ENCODE results near the gene ARHGEF18. TPM values are rescaled to one million over a fixed set of nuclear protein-coding genes. Genes with fewer than 3 reads are reported as not detected.

Gene ARHGEF18
- total RNA-seq, 1 experiment from 2014 or later: 14.7 TPM

- DNase-seq (ENCODE audit: low read depth): no peak
- in situ Hi-C loops (cut with HindIII; ENCODE audit: low pct_unique_long_range_greater_than_20kb, low sequenced_read_pairs): no loop called here
Observed at GRCh38 chr19:7371001-7371400, 22.3 kb downstream of the ARHGEF18 start.

GRCh38 chr19:7372810-7373209 lies 24.1 kb downstream of the ARHGEF18 start:
- DNase-seq (ENCODE audit: low read depth): no peak
- in situ Hi-C loops (cut with HindIII; ENCODE audit: low pct_unique_long_range_greater_than_20kb, low sequenced_read_pairs): no loop called here

- in situ Hi-C loops (cut with HindIII; ENCODE audit: low pct_unique_long_range_greater_than_20kb, low sequenced_read_pairs): no loop called here
- no peak for DNase-seq (ENCODE audit: low read depth)
Observed at GRCh38 chr19:7373862-7374261, 25.1 kb downstream of the ARHGEF18 start.

GRCh38 chr19:7376151-7376852 lies 27.6 kb downstream of the ARHGEF18 start:
- no peak for DNase-seq (ENCODE audit: low read depth)
- in situ Hi-C loops (cut with HindIII; ENCODE audit: low pct_unique_long_range_greater_than_20kb, low sequenced_read_pairs): no loop called here

GRCh38 chr19:7377196-7377595 lies 28.5 kb downstream of the ARHGEF18 start:
- no peak for DNase-seq (ENCODE audit: low read depth)
- in situ Hi-C loops (cut with HindIII; ENCODE audit: low pct_unique_long_range_greater_than_20kb, low sequenced_read_pairs): no loop called here

- DNase-seq (ENCODE audit: low read depth): no peak
- in situ Hi-C loops (cut with HindIII; ENCODE audit: low pct_unique_long_range_greater_than_20kb, low sequenced_read_pairs): no loop called here
Observed at GRCh38 chr19:7381073-7381390, 32.3 kb downstream of the ARHGEF18 start.

GRCh38 chr19:7382694-7383093 lies 34.0 kb downstream of the ARHGEF18 start:
- in situ Hi-C loops (cut with HindIII; ENCODE audit: low pct_unique_long_range_greater_than_20kb, low sequenced_read_pairs): no loop called here
- no peak for DNase-seq (ENCODE audit: low read depth)

GRCh38 chr19:7383284-7383683 lies 34.5 kb downstream of the ARHGEF18 start:
- in situ Hi-C loops (cut with HindIII; ENCODE audit: low pct_unique_long_range_greater_than_20kb, low sequenced_read_pairs): no loop called here

GRCh38 chr19:7385062-7385461 lies 36.3 kb downstream of the ARHGEF18 start:
- in situ Hi-C loops (cut with HindIII; ENCODE audit: low pct_unique_long_range_greater_than_20kb, low sequenced_read_pairs): no loop called here
- no peak for DNase-seq (ENCODE audit: low read depth)

More at GRCh38 chr19:7383284-7383683, 34.5 kb downstream of the ARHGEF18 start:
- no peak for DNase-seq (ENCODE audit: low read depth)

GRCh38 chr19:7386308-7386707 lies 37.6 kb downstream of the ARHGEF18 start:
- in situ Hi-C loops (cut with HindIII; ENCODE audit: low pct_unique_long_range_greater_than_20kb, low sequenced_read_pairs): no loop called here

GRCh38 chr19:7386769-7387168 lies 38.0 kb downstream of the ARHGEF18 start:
- no peak for DNase-seq (ENCODE audit: low read depth)
- in situ Hi-C loops (cut with HindIII; ENCODE audit: low pct_unique_long_range_greater_than_20kb, low sequenced_read_pairs): no loop called here

More at GRCh38 chr19:7386308-7386707, 37.6 kb downstream of the ARHGEF18 start:
- no peak for DNase-seq (ENCODE audit: low read depth)

GRCh38 chr19:7391218-7391670 lies 42.5 kb downstream of the ARHGEF18 start:
- in situ Hi-C loops (cut with HindIII; ENCODE audit: low pct_unique_long_range_greater_than_20kb, low sequenced_read_pairs): no loop called here
- DNase-seq (ENCODE audit: low read depth): peak; percentile 33

- in situ Hi-C loops (cut with HindIII; ENCODE audit: low pct_unique_long_range_greater_than_20kb, low sequenced_read_pairs): no loop called here
- no peak for DNase-seq (ENCODE audit: low read depth)
Observed at GRCh38 chr19:7393459-7393858, 44.7 kb downstream of the ARHGEF18 start.

GRCh38 chr19:7393939-7394730 lies 45.4 kb downstream of the ARHGEF18 start:
- DNase-seq (ENCODE audit: low read depth): no peak
- in situ Hi-C loops (cut with HindIII; ENCODE audit: low pct_unique_long_range_greater_than_20kb, low sequenced_read_pairs): no loop called here

GRCh38 chr19:7394731-7395359 lies 46.1 kb downstream of the ARHGEF18 start:
- DNase-seq (ENCODE audit: low read depth): peak; percentile 72
- in situ Hi-C loops (cut with HindIII; ENCODE audit: low pct_unique_long_range_greater_than_20kb, low sequenced_read_pairs): no loop called here

- in situ Hi-C loops (cut with HindIII; ENCODE audit: low pct_unique_long_range_greater_than_20kb, low sequenced_read_pairs): no loop called here
- DNase-seq (ENCODE audit: low read depth): peak; percentile 2
Observed at GRCh38 chr19:7395360-7396066, 46.8 kb downstream of the ARHGEF18 start.

GRCh38 chr19:7397687-7398086 lies 49.0 kb downstream of the ARHGEF18 start:
- DNase-seq (ENCODE audit: low read depth): peak; percentile 83
- in situ Hi-C loops (cut with HindIII; ENCODE audit: low pct_unique_long_range_greater_than_20kb, low sequenced_read_pairs): no loop called here
